RKO (cell line): ENCODE measurements around the gene ACSF2.

ENCODE experiments used
- DNase-seq: peaks from one replicate; pipeline ENCODE4 v3.0.0-alpha.2; 2016; ENCODE audit warnings: low spot score

ACSF2 gene

DNA sequence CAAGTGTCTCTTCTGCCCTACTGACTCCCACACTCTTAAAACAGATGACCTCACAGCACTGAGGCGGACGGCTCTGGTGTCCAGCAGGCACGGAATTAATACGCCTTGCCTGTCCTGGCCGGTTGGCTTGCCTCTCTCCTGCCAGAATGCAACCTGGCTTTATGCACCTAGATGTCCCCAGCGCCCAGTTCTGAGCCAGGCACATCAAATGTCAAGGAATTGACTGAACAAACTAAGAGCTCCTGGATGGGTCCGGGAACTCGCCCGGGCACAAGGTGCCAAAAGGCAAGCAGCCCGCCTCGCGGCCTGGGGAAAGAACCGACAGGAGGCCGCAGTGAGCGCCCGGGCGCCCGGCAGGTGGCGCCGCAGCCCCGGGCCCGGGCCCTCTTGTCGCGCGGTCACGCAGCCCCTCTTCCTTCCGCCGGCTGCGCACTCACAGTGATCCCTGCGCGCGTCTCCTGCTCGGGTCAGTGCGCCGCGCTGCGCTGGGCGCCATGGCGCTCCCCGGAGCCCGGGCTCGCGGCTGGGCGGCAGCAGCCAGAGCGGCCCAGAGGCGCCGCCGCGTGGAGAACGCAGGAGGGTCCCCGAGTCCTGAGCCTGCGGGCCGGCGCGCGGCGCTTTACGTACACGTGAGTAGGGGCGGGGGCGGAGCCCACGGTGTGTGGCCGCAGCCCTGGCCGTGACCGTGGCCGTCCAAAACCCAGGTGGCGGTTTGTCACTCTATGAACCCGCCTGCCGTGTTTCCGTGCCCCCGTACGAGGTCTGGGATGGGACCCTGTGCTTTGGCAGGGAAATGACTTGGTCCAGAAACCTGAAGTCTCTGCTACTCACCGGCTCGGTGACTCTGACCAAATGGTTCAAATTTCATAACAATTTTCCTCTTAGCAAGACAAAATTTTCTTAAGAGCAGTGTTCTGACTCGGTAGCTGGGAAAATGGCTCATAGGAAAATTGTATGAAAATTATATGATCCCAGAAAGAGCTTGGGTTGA, 52.7 kb downstream of the ACSF2 start, which contains the start of gene RSAD1:
TSS of gene RSAD1 (plus strand) at position 470 of the 991 bp plus-strand sequence. CDS start at position 495, 25 bp downstream.
- peak; percentile 90 for DNase-seq

DNA sequence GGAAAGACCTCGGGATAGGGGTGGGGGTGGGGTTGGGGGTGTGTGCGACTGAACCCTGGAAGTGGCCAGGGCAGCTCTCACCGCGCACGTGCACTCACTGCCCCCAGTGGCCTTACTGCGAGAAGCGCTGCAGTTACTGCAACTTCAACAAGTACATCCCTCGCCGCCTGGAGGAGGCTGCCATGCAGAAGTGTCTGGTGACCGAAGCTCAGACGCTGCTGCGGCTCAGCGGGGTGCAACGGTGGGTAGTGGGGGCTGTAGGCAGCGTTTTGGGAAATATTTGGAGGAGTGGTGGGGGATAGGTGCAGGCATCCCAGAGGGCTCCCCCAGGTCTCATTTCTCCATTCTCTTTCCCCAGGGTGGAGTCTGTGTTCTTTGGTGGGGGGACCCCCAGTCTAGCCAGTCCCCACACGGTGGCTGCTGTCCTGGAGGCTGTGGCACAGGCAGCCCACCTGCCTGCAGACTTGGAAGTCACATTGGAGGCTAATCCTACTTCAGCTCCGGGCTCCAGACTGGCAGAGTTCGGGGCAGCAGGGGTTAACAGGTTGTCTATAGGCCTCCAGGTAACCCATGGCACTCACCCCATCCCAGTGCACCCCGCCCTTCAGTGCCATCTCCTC, 53.6 kb downstream of the ACSF2 start:
- DNase-seq: peak; percentile 95

DNA sequence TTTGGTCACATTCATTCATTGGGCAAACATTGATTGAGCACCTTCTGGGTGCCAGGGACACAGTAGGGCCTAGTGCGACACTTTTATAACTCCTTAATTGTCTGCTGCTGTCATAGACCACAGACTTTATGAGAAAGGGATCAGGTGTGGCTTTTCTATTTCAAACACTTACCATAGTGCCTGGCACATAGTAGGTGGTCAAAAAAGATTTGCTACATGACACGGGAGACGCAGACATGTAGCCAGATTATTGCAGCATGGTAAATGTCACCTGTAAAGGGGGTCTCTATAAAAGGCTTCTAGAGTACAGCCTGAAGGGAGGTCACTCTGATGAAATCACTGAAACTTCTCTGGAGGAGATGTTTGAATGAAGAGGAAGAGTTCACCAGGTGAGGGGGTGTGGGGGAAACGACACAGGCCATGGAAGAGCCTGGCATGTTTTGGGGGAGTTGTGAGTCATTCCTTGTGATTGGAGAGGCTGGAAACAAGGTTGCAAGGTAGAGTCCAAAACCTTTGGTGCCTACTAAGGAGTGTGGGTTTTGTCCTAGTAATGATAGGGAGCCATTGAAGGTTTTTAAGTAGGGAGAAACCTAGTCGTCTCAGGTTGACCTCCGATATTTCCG, 54.2 kb downstream of the ACSF2 start:
- DNase-seq: no peak

DNA sequence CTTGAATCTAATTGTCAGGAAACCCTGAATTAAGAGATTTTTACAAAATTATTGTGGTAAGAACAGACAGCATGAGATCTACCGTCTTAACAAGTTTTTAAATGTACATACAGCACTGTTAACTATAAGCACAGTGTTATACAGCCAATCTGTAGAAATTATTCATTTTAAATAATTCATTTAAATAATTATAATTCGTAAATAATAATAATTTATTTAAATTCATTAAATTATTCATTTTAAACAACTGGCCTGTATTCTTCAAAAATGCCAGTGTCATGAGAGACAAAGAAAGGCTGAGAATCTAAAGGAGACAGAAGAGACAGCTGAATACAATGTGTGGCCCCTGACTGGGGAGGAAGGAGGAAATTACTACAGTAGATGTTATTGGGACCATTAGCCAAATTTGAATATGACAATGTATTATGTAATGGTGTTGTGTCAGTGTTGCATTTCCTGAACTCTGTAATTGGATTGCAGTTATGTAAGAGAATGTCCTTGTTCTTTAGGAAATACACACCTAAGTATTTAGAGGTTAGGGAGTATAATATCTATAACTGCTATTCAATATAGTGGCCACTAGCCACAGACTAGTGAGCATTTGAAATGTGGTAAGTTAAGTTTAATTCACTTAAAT, 55.0 kb downstream of the ACSF2 start:
- DNase-seq: peak; percentile 88

DNA sequence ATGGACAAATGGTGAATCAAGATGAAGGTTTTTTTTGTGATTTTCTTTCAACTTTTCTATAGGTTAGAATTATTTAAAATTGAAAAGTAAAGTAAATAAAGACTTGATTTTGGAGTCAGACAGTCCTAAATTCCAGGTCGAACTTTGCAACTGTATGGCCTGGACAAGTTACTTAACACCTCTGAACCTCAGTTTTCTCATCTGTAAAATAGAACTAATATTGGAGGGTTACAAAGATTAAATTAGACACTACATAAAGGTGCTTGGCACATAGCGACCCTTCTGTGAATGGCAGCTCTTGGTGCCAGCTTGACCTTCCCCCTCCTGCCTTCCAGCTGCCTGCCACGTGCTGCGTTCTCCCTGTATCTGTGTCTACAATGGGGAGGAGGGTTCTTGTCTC, 55.6 kb downstream of the ACSF2 start:
- DNase-seq: no peak

DNA sequence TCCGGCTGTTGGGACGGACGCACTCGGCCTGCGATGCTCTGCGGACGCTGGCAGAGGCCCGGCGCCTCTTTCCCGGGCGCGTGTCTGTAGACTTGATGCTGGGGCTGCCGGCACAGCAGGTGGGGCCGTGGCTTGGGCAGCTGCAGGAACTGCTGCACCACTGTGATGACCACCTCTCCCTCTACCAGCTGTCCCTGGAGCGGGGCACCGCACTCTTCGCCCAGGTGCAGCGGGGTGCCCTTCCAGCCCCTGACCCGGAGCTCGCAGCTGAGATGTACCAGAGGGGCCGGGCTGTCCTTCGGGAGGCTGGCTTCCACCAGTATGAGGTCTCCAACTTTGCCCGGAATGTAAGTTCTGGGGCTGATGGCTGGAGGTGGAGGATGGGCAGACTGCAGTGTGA, 56.1 kb downstream of the ACSF2 start:
- DNase-seq: no peak

DNA sequence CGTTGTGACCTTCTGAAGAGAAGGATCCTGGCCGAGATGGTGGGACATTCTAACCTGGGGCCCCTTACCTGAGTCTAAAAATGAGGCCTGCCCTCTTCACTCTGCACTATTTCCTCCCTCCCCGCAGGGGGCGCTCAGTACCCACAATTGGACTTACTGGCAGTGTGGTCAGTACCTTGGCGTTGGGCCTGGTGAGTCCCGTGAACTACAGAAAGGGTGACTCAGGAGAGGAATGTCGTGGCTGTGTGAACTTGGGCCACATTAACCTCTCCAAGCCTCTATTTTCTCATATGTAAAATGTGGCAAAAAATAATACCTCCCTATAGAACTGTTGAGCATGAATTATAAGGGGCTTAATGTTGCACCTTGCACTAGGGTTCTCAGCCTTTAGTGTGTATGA, 56.5 kb downstream of the ACSF2 start:
- peak; percentile 97 for DNase-seq

DNA sequence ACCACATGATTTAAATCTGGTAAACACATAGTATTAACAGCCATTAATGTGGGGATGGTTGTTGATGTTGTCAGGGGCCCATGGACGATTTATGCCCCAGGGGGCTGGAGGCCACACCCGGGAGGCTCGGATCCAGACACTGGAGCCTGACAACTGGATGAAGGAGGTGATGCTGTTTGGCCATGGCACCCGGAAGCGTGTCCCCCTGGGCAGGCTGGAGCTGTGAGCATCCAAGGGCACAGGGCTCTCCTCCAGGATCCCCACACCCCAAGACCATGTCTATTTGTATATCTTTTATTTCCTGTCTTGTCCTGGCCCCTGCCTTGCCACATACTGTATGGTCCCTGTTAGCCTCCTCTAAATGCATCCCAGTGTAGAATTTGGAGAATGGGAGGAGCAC, 57.2 kb downstream of the ACSF2 start:
- DNase-seq: no peak

DNA sequence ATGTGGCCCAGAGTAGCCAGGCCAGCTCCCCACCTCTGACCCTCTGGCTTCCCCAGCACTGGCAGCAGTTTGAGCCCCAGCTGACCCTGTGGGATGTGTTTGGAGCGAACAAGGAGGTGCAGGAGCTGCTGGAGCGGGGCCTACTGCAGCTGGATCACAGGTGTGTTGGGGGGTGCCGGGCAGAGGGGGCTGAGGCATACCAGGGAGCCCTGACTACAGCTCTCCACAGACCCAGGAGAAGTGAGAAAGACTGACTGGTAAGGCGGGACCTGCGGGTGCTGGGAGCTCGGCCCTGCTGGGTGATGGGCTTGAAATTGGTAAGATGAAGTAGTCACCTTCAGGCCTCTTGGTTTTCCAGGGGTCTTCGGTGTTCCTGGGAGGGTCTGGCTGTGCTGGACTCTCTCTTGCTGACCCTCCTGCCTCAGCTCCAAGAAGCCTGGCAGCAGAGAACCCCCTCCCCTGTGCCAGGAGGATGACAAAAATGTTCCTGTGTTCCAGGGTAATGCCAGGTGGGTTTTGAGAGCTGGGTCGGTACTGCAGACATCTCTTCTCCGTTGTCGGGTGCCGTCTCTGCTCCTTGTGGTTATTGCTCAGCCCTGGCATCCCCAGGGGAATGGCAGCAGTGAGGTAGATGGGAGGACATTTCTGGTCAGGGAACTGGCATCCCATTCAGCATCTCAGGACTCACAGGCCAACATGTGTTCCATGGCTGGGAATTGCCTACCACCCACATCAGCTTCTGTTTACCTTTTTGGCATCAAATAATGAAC, 58.6 kb downstream of the ACSF2 start:
- DNase-seq: no peak

DNA sequence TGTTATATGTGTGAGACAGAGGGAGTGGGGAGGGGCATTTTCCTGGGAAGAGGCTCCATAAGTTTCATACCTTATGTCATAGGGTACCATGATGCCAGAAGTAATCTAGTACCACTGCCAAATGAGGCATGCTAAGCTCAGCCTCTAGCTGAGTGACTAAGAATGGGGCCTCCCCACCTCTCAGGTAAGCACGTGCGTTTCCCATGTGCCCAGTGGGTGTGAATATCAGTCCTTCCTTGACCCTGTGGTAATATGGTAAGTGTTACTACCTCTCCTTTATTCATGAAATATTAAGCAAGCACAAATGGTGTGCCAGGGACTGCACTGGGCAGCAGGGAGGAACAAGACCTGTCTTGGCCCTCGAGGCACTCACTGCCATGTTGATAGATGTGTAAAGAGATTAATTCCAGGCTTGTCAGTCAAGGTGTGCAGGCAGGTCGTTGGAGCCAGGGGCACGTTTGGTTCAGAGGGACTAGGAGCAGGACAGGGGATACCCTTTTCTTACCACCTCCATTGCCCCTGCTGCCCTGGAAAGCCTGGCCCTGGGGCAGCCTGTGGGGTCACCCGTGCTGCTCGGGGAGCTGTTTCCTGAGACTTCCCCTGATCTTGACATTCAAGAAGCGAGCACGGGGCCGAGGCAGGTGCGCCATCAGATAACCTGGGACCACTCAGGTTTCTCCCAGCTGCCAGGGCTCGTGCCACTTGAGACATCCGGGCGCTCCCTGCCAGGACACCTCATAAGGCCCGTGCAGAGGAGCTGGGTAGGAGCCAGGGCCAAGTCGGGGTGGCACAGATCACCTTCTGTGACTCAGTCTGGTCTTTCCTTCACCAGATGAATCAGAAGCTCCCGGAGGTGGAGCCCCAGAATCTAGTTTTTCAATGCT, 61.4 kb downstream of the ACSF2 start:
- peak; percentile 66 for DNase-seq

DNA sequence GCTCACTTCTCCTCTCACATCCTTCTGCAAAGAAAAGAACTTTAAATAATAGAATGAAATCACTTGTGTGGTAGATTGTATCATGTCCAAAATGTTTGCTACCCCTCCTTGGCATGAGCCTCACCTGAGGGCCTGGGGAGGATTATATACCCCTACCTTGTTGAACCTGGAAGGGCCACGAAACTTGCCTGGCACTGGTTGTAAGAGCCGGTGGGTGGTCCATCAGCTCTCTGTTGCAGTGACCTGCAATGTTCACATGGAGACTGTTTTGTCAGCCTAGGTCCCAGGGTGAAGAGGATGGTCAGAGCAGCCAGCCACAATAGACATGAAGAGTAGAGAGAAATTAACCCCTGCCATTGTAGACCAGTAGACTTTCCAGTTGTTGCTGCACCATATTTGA, 62.9 kb downstream of the ACSF2 start:
- DNase-seq: no peak

DNA sequence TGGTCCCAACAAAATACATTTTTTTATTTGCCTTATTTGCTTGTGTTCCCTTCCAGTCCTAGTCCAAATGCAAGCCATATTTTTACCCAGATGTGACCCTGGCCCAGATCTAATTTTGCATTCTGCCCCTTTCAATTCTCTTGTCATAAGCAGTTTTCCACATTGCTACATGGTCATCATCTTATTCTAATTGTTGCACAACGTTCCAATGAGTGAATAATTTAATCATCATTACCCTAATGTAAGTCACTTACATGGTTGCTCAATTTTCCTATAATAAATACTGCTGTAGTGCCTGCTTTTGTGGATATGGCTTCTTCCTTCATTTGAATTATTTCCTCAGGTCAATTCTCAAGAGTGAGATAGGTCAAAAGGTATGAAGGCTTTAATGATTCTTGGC, 65.5 kb downstream of the ACSF2 start:
- no peak for DNase-seq

DNA sequence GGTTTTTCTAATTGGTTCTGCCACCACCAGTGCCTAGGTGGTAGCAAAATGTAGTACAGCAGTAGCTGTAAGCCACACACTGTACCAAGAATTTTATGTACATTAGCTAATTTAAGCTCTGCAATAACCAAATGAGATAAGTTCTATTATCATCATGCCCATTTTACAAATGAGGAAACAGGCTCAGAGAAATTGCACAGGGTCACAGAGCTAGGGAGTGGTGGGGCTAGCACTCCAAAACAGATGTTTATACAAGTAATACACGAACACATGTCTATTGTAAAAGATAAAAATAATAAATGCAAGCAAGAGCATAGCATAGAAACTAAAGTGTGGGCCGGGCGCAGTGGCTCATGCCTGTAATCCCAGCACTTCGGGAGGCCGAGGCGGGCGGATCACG, 66.2 kb downstream of the ACSF2 start:
- no peak for DNase-seq

DNA sequence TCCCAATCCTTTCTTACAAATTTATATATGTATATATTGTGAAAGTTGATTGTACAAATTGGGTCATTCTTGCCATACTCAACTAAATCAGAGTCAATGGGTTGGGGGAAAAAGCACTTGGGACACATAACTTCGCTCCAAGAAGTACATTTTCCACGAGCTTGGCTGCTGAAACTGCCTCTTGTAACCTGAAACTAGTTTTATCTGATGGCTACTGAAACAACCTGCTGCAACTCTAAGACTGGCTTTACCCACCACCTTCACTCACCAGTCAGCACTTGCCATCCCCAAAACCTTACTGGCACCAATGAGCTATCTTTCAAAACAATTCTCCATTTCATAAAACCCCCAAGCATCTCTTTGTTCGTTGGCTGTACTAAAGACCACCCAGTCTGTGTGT, 67.7 kb downstream of the ACSF2 start:
- no peak for DNase-seq

DNA sequence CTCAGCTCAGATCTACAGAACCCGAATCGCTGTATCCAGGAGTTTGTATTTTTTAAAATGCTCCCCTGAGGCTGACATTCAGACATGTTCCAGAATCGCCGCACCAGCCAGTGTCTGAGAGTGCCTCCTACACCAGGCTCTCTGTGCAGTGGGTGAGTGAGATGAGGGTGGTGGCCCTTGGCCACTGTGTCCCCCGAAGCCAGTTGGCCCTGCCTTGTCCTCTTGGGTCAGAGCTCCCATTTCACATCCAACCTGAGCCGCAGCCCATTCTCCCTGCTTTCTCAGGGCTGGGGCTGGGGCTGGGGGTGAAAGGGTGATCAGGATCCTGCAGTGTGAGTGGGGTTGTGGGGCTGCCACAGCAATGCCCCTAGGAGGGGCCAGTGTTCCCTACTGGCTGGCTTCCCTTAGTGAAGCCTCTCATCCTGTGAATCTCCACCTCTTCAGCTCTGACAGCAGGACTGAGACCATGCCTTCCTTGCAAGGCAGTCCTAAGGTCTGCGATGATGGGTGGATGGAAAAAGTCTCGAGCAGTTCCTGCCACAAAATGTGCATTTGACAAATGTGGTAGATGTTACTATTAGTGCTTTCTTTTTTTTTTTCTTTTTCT, 69.3 kb downstream of the ACSF2 start:
- no peak for DNase-seq

DNA sequence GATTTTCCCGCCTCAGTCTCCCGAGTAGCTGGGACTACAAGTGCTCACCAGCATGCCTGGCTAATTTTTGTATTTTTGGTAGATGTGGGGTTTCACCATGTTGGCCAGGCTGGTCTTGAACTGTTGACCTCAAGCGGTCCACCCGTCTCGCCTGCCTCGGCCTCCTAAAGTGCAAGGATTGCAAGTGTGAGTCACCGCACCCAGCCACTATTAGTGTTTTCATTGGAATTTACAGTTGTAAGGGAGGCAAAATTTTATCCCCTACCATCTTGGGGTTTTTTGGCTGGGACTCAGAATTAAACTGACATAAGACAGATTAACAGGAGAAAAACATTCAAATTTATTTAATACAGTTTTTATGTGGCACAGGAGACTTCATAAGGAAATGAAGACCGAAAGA, 69.9 kb downstream of the ACSF2 start:
- peak; percentile 46 for DNase-seq

DNA sequence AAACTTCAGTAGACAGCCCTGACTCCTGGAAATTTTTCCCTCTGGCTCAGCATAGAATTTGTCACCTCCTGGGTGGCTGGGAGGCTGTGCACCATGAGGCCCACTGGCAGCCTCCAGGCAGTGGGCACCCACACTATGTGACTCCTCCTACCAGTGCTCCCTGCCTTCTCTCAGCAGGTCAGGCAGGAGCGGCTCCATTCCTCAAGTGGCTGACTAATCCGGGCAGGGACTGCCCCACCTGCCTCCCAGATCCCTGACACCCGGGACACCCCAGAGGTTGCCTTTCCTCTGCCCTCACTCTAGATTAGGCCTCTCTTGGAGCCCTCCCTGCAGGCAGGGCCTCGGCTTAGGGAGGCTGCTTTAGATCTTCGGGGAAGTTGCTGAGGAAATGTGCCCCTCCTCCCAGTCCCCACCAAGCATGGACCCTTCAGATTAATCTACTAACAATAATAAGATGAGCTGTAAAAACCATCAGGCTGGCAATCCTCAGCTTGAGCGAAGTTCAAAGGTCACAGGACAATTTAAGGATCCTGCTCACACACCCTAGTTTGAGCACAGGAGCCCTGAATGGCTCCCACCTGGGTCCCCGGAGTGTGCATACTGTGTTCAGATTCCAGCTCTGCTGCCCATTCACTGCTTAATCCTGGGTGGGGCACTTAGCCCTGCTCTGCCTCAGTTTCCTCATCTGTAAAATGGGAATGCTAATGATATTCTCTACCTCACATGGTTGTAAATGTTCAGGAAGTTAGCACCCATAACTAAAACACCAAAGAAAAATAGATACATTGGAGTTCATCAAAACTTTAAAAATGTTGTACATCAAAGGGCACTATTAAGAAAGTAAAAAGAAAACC, 72.2 kb downstream of the ACSF2 start:
- no peak for DNase-seq

DNA sequence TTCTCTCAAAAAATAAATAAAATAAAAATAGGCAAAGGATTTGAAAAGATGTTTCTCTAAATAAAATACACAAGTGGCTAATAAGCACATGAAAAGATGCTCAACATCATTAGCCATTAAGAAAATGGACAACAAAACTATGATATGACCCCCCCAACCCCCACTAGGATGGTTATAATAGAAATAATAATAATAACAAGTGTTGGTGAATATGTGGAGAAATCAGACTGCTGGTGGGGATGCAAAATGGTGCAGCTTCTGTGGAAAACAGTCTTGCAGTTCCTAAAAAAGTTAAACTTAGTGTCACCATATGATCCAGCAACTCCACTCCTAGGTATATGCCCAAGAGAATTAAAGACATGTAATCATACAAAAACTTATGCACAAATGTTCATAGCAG, 73.3 kb downstream of the ACSF2 start:
- DNase-seq: no peak

DNA sequence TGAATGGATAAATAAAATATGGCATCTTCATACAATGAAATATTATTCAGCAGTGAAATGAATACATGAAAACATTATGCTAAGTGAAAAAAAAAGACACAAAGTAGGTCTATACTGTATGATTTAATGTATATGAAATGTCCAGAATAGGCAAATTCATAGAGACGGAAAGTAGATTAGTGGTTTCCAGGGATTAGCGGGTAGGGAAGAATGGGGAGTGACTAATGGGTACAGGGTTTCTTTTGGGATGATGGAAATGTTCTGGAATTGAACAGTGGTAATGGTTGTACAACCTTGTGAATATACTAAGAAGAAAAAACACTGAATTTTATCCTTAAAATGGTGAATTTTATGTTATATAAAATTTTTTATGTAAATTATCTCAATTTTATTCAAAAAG, 73.7 kb downstream of the ACSF2 start:
- DNase-seq: no peak
